ENCODE results near the gene PRDM10.
"Not testable (repeated sequence)": the region's sequence is repeated elsewhere in the genome, so short reads cannot be mapped to it uniquely, and the experiment has no call there.

The PRDM10 gene

GRCh38 chr11:130002352-130002845 is at the start of gene PRDM10:
Gene PRDM10 (minus strand): TSS chr11:130002835. CDS start chr11:129960964, 41,871 bp downstream.
- peak; percentile 64 to 65 for ATAC-seq

DNA sequence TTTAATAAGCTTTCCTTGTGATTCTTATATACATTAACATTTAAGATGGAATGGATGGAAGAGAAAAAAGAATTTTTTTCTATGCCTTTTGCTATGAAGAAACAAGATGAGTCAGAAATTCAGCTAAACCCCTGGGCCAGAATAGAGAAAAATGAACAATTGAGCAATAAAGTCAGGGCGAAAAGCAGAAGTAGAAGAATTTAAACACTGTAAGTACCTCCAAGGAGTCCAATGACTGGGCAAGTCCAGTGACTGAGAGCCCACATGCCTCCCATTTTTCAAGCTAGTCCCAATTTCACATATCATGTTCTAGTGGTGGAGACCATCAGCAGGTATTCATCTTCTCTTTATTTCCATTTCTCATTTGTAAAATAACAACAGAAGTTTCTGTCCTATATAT is 48.4 kb upstream of the PRDM10 start:
- no peak for ATAC-seq

GRCh38 chr11:130050257-130050656 is 47.6 kb upstream of the PRDM10 start:
- no peak for ATAC-seq

DNA sequence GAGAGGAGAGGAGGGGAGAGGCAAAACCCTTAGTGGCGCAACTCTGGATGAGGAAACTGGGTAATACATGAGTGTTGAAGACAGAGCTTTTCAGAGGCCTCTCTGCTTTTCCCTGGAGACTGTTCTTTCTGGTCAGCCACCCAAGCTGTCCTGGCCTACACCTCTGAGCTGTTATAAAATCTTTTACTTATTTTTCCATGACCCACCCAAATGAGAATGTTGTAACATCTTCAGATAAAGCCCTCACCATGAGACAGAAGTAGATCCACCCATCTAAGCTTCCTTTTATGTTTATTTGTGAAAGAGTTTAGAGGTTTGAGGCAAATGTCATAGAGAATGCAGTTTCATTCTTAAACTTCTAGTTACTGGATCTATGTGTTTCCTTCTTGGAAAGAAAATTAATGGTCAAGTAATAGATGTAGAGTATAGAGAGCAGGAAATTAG is 46.7 kb upstream of the PRDM10 start:
- no peak for ATAC-seq

- no peak for ATAC-seq
Observed at GRCh38 chr11:130047141-130047540, 44.5 kb upstream of the PRDM10 start.

DNA sequence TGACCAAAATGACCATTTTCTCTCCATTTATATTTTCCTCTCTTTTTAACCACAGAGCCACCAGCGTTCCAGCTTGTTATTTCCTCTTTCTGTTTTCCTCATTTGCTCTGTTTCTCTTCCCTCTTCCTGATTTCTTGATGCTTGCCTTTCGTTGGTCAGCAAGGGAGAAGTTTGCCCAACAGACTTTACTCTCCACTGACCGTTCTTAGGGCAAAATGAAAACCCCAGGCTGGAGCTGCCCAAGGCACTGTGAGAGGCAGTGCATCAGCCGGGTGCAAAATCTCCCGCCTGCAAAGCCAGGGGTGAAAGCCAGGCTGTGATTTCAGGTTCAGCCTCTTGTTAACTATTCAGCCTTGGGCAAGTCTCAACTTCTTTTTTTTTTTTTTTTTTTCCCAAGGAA is 40.9 kb upstream of the PRDM10 start:
- no peak for ATAC-seq

DNA sequence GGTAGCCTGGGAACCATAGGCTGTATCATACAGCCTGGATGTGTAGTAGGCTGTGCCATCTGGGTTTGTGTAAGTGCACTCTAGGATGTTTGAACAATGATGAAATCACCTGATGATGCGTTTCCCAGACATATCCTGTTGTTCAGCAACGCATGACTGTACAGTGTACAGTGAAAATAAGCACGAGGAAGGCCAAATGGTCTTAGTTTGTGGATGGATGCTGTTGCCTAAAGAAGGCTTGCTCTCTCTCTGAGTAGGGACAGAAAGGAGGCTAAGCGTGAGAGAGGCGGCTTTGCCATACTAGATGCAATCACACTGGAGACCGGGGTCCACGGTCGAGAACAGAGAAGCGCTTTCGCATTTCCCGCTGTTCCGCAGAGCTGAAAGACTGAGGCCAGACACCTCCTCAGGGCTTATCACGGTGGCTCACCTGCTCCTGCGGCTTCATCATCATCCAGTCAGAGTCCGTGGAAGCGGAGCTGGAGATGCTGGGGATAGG is 39.5 kb upstream of the PRDM10 start:
- ATAC-seq: no peak

DNA sequence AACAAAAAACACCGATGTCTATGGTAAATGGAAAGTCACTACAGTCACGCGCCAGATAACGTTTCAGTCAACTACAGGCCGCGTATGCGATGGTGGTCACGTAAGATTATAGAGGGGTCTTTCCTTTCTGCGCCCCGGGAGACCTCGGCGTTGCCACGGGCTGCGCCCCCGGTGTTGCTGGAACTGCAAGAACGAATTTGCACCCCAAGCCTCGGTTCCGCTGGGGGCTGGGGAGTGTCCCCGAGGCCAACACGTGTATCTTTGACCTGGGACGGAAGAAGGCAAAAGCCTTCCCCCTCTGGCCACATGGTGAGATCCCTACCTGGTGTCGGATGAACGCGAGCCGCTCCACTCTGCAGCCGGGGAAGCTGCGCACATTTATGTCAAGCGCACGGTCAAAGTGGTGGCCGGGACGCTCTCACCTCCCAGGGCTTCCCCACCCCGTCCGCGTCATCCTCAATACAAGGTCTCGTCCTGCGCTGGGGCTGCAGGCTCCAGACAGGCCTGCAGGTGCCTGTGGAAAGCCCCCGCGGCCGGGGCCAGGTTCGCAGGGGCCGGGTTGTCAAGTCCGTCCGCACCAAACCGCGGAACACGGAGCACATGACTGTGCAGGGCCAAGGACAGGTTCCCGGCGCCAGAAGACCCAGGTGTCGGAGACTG is 37.8 kb upstream of the PRDM10 start:
- ATAC-seq: no peak

GRCh38 chr11:130037881-130038585 is 35.4 kb upstream of the PRDM10 start:
- no peak for ATAC-seq

DNA sequence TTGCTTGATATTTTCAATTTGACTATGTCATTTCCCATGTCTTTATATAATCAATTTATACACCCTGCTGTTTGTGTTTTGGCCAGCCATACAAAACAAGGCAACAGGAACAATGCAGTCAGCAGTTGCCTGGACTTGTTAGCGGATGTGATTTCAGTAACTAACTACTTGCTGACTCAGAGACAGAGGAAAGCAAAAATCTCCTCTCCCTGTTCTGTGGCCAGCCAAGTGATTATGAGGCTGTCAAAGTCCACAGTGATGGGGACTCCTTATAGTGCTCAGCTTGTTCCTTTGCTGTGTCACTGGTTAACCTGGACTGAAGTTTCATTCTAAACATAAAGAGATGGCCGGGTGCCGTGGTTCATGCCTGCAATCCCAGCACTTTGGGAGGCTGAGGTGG is 34.4 kb upstream of the PRDM10 start:
- ATAC-seq: no peak

DNA sequence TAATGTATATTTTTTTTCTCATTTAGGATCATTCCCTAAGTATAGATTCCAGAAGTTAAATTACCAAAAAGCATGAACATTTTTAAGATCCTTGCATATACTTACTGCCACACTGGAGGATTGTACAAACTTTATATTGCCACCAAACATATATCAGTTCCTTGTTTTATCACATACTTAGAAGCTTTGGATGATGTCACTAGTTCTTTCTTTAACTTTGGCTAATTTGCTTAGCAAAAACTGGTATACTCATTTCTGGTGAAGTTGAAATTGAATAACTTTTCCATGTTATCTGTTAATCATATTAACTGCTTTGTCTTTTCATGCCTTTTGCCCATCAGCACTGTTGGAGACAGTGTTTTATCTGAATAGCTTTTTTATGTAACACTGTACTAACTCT is 31.6 kb upstream of the PRDM10 start:
- ATAC-seq: no peak

DNA sequence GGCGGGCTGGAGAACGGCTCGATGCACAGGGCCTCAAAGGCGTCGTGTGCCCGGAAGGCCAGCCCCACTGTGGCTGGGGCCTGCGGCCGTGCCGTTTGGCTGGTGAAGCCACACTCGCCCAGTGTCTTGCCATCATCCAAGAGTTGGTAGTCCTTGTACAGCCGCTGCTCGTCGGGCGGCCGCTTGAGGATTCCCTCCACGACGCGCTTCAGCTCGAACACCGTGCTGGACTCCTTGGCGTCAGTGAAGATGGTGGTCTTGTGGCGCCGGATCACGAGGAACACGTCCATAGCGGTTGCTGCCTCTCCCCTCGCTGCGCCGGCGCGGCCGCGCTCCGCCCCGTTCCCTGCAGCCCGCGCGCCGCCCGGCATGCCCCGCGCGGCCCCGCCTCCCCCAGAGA is 30.3 kb upstream of the PRDM10 start:
- ATAC-seq: no peak

DNA sequence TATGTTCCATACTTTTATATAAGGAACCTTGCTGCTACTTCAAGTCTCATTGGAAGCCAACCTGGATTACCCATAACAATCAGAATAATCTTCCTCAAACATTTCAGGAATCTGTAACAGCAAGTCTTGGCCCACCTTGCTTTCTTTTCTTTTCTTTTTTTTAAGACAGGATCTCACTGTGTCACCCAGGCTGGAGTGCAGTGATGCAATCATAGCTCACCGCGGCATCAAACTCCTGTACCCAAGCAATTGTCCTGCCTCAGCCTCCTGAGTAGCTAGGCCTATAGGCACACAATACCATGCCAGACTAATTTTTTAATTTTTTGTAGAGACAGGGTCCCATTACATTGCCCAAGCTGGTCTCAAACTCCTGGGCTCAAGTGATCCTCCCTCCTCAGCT is 29.3 kb upstream of the PRDM10 start:
- no peak for ATAC-seq

DNA sequence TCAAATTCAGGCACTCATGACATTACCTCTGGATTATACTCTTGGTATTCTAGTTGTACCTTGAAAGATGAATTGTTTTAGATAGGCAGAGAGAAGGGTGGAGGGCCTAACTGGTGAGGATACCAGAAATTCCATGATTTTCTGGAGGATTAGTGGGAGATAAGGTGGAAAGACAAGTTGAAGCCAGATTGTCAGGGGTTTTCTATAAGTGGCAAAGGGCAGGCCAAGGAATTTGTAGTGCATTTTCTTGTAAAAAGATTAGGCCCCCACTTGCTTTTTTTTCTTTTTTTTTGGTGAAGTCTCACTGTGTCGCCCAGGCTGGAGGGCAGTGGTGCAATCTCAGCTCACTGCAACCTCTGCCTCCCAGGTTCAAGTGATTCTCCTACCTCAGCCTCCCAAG is 28.4 kb upstream of the PRDM10 start:
- no peak for ATAC-seq

DNA sequence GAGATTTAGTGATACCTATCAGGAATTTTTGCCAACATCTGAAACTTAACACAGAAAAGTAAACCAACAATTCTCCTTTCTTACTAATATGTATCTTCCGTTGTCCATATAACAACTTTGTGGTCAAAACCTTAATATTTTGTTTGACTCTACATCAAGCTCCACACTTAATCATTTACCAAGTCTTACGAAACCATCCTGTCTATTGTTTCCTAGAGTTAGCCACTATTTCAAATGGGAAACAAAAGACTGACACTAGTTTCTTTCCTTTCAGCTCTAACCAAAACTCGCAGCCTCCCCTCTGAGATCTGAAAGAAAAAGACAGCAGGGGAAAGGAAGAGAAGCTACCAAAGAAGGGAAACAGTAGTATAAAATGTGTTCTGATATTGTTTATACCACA is 26.5 kb upstream of the PRDM10 start:
- no peak for ATAC-seq

DNA sequence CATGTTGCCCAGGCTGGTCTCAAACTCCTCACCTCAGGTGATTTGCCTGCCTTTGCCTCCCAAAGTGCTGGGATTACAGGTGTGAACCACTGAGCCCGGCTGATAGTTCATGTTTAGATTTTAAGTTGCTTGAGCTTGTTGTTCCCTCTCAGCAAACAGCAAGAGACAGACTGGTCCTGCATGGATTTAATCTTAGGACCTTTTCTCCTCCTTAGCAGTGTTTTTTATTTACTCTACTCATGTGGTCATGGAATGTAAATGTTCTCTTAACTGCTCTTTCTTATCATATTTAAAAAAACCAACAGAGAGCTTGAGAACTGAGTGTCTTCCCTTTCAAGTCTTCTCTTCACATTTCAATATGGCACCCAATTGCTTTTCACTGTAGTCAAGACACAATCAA is 22.7 kb upstream of the PRDM10 start:
- no peak for ATAC-seq

DNA sequence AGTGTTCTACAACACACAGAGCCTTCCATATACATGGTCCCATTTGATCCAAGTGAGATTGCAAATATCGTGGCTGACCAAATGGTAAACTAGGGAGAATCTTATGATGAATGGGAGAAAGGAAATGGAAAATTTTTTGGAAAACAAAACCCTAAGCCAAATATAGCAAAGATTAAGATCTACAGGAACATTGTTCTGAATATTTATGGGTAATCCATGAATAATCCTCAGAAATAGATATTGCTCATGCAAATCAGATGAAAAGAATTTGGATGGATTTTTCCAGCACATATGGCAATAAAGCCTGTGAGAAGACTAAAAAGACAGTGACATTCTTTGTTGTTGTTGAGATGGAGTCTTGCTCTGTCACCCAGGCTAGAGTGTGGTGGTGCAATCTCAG is 21.7 kb upstream of the PRDM10 start:
- ATAC-seq: no peak

- no peak for ATAC-seq
Observed at GRCh38 chr11:130023204-130023603, 20.6 kb upstream of the PRDM10 start.

DNA sequence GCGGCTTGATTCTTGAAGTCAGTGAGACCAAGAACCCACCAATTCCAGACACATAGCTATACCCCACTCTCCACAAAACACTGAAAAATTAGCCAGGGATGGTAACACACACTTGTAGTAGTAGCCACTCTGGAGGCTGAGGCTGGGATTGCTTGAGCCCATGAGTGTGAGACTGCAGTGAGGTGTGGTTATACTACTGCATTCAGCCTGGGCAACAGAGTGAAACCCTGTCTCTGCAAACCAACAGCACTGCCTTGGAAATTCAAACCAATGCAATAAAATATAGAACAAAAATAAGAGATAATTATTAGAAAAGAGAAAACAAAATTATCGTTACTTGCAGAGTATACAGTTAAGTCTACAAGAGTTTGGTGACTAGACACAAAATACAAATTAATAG is 20.2 kb upstream of the PRDM10 start:
- ATAC-seq: no peak

DNA sequence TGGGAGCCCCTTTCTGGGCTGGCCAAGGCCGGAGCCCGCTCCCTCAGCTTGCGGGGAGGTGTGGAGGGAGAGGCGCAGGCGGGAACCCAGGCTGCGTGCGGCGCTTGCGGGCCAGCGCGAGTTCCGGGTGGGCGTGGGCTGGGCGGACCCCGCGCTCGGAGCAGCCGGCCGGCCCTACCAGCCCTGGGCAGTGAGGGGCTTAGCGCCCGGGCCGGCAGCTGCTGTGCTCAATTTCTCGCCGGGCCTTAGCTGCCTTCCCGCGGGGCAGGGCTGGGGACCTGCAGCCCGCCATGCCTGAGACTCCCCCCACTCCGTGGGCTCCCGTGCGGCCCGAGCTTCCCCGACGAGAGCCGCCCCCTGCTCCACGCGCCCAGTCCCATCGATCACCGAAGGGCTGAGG is 19.0 kb upstream of the PRDM10 start:
- ATAC-seq: not testable (repeated sequence)

DNA sequence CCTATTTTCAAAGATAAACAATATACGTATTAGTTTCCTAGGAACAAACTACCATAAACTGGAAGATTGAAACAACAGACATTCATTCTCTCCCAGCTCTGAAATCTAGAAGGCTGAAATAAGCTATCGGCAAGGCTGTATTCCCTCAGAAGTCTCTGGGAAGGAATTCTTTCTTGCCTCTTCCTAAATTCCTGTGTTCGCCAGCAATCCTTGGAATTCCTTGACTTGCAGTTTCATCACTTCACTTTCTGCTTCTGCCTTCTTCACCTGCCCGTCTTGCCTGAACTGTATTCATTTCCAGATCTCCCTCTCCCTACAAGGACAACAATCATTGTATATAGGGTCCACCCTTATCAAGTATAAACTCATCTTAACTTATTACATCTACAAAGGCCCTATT is 17.7 kb upstream of the PRDM10 start:
- no peak for ATAC-seq

- not testable (repeated sequence) for ATAC-seq
Observed at GRCh38 chr11:130015846-130016245, 13.2 kb upstream of the PRDM10 start.

DNA sequence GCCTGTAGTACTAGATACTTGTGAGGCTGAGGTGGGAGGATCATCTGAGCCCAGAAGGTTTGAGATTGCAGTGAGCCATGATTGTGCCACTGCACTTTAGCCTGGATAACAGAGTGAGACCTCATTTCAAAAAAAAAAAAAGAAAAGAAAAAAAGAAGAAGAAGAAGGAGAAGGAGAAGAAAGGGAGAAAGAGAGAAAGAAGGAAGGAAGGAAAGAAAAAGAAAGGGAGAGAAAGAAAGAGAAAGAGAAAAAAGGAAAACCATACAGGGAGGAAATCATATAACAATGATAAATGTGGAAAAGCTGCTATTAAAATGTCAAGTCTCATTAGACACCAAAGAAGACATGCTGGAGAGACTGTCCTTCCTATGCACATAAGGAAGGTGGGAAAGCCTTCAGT is 5.7 kb upstream of the PRDM10 start:
- ATAC-seq: no peak

DNA sequence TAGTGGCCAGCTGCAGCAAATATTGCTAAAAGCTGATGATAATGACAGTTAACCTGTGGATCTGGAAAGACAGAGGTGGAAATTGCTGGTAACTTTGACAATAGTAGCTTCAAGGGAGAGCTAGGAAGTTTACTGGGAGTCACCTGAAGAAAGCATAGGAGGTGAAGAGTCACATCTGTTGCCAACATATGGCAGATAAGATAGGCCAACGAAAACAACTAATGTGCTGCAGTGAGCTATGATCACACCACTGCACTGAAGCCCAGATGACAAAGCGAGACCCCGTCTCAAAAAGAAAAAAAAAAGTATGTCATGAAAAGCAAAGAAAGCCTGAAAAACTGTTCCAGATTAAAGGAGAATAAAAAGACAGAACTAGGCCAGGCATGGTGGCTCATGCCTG is 4.3 kb upstream of the PRDM10 start:
- no peak for ATAC-seq

GRCh38 chr11:130003717-130004001 is 1.0 kb upstream of the PRDM10 start:
- no peak for ATAC-seq
